ENCODE measurements around the gene OR2H1.
A peak's percentile ranks its signal among the peaks of the same experiment; 100 is the strongest.
"Not testable (repeated sequence)": the region's sequence is repeated elsewhere in the genome, so short reads cannot be mapped to it uniquely, and the experiment has no call there.

Gene OR2H1

DNA sequence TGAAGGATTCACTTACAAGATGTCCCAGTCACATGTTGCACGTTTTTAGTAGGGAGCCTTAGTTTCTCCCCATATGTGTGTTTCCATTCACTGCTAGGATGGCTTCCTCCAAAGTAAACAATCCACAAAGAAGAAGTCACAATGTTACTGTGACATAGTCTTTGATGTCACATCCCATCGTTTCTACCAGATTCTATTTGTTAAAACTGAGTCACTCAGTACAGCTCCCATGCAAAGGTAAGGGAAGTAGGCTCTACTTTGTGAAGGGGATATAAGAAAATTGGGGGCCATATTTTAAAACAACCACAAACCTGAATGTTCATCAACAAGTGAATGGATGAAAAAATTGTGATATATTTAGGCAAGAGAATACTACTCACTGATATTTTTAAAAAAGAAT, at the start of gene OR2H1, which contains the start of gene OR11A1:
OR2H1 (plus strand) TSS at position 185 of the 400 bp plus-strand sequence. CDS start 4,615 bp downstream, outside the sequence.
OR11A1 (minus strand) TSS at position 101 of the 400 bp plus-strand sequence. CDS start 29,430 bp downstream, outside the sequence.
- DNase-seq = no peak

DNA sequence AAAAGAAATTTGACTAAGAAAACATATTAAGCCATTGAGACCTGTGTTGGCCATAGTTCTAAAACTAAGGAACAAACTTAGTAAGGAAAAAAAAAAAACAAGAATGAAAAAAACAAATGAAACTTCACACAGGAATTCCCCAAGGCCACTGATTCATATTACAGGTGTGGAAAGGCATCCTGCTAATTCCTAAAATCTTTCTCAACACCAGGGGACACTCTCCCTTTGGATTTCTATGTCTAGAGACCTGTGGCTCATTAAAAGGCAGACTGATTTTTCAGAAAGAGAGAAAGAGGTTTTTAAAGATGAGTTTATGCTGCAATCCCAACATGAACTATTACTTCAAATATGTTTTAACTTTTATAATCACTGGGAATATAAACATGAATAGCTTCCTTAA, 42.4 kb upstream of the OR2H1 start, which contains the start of gene OR12D1:
OR12D1 (plus strand) TSS at position 341 of the 400 bp plus-strand sequence.
- DNase-seq = no peak

DNA sequence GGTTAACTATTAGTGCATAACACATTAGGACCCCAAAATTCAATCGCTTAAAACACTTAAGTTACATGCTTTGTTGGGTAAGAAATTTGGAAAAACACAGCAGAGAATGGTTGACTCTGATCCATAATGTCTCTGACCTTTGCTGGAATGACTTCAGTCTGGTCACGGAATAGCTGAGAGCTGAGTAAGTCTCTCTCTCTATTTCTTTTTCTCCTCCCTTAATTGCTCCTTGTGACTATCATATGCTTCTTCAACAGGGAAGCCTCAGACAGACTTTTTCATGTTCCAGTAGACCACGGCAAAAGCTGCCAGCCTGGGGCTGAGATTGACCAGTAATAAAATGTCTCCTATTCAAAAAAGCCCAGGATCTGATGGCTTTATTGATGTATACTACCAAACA, 37.4 kb upstream of the OR2H1 start:
- DNase-seq = no peak

DNA sequence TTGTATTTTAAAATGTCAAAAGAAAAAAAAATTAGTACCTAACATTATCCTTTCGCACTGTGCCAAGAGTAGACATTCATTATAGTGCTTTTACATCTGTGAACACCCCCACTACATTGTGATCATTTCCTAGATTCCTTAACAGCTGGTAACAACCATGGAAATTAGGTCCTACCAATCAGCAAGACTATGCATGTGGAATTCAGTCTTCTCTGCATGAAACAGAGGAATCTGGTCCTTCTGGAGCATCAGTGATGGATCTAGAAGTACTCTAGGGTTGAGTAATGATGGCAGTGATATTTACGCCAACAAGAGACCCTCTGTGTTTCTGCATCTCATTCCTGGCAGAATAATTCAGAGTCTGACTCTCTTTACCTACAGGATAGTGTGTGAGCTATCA, 32.8 kb upstream of the OR2H1 start:
- no peak for DNase-seq

DNA sequence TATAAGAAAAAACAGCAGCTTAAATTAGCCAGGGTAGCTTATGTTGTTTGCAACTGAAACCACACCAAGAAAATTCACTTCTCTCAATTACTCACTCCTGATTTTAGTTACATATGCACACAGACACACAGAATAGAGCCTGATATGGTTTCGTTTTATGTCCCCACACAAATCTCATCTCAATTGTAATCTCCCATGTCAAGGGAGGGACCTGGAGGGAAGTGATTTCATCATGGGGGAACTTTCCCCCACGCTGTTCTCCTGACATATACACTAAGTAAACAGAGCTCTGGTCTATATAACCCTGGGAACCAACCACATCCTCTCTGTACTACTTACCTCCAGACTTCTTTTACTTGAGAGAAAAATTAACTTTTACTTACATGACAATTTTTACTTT, 32.4 kb upstream of the OR2H1 start:
- DNase-seq = no peak

DNA sequence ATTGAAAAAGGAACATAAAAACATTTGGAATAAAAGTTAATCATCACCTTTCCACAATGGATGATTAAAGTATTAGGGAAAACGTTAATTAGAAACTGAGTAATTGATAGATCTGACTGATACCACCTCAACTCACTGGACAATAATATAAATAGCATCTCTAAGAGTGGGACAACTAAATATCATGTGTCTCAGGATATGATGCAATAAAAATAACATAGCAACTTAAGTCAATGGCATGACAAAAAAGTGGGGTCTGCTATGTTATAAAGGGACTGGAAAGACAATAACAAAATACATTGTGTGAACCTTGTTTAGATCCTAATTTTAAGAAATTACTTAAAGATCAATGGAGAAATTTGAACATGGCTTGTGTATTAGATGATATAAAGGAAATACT, 31.9 kb upstream of the OR2H1 start:
- no peak for DNase-seq

DNA sequence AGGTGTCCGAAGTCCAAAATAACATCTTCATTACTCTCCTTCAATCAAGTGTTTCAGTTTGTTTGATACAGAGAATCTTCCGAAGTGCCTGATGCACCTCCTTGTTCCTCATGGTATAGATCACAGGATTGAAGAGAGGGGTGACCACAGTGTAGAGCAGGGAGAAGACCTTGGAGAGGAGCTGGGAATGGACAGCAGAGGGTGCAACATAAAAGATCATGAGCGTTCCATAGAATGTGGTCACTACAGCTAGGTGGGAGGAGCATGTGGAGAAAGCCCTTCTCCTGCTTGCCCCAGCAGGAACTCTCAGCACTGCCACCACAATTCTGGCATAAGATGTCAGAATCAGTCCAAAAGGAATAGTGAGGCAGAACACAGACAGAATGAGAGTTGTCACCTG, 30.3 kb upstream of the OR2H1 start:
- no peak for DNase-seq

DNA sequence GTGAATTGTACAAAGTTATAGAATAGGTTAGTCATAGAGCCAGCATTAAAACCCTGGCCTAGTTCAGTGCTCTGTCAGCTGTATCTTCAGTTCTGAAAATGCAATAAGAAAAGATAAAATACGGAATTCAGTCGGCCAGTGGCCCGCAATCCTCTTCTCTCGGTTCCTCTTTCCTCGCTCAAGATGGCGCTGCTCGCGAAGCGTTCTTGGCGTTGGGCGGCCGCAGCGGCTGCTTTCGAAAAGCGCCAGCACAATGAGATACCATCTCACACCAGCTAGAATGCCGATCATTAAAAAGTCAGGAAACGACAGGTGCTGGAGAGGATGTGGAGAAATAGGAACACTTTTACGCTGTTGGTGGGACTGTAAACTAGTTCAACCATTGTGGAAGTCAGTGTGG, 20.2 kb upstream of the OR2H1 start:
- not testable (repeated sequence) for DNase-seq

DNA sequence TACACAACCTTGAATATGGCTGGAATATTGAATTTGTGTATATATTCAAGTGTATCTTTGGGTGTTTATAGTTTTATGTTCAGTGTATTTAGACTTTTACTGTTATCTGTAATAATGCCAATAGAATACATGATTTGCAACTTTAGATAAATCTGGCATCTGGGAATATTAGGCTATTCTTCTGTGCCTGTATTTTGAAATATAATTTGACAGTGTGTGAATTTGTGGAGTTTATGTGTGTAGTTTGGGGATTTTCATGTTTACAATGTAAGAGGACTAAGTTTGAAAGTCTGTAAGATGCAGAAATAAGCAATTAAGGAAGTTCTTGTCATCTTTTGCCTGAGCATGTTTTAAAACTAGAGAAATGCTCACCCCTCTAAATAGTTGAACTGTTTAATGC, 17.9 kb upstream of the OR2H1 start, which contains the start of gene OR10C1:
OR10C1 (plus strand) TSS at position 301 of the 400 bp plus-strand sequence. CDS start 710 bp downstream, outside the sequence.
- DNase-seq = no peak

DNA sequence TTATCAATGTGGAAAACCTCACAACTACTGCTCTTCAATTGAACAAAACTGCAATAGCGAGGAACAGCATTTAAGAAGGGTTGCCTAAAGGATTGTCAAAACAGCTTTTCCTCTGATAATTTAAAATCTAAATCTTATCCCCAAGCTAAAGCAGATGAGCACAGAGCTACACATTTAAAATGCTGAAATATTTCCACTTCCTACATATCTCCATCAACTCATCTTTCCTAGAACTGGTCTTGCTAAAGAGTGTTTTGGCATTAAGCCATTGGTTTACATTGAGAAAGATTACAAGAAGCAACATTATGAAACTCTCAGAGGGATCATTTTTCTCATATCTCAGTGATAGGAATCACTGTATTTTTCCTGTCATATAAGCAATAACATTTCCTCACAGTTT, 14.2 kb upstream of the OR2H1 start:
- DNase-seq = no peak

DNA sequence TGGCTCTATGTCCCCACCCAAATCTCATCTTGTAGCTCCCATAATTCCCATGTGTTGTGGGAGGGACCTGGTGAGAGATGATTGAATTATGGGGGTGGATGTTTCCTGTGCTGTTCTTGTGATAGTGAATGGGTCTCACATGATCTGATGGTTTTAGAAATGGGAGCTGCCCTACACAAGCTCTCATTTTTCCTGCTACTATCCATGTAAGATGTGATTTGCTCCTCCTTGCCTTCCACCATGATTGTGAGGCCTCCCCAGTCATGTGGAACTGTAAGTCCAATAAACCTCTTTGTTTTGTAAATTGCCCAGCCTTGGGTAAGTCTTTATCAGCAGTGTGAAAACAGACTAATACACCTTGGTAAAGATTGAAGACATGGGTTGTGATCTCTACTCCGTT, 12.9 kb upstream of the OR2H1 start:
- not testable (repeated sequence) for DNase-seq

DNA sequence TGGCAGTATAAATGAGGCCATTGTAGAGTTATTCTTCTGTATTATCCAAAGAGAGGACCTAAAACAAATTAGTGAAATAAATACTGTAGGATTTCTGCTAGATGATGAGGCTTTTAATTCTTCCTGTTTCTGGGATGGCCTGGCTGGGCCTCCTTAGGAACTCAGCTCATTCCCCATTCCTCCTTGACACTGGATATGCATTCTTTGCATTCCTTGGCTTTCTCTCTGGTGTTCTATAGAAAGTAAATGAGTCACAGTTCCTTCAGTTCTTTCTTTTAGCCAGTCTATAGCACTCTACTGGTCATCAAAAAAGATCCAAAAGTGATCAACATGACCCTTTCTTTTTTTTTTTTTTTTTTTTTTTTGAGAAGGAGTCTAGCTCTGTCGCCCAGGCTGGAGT, 9.3 kb upstream of the OR2H1 start:
- DNase-seq = peak; percentile 4

DNA sequence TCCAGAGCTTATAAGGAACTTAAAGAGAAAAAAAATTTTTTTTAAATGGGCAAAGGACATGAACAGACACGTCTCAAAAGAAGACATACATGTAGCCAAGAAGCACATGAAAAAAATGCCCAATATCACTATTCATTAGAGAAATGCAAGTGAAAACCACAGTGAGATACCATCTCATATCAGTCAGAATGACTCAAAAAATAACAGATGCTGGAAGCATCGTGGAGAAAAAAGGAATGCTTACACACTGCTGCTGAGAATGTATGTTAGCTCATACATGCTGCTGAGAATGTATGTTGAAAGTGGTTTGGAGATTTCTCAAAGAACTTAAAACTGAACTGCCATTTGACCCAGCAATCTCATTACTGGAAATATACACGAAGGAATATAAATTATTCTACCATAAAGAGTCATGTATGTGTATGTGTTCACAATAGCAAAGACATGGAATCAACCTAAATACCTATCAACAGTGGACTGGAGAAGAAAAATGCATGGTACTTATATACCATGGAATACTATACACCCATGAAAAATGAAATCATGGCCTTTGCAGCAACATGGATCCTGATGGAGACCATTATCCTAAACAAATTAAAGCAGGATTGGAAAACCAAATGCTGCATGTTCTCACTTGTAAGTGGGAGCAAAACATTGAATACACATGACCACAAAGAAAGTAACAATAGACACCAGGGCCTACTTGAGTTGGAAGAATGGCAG, 5.3 kb upstream of the OR2H1 start:
- peak; percentile 1 for DNase-seq

DNA sequence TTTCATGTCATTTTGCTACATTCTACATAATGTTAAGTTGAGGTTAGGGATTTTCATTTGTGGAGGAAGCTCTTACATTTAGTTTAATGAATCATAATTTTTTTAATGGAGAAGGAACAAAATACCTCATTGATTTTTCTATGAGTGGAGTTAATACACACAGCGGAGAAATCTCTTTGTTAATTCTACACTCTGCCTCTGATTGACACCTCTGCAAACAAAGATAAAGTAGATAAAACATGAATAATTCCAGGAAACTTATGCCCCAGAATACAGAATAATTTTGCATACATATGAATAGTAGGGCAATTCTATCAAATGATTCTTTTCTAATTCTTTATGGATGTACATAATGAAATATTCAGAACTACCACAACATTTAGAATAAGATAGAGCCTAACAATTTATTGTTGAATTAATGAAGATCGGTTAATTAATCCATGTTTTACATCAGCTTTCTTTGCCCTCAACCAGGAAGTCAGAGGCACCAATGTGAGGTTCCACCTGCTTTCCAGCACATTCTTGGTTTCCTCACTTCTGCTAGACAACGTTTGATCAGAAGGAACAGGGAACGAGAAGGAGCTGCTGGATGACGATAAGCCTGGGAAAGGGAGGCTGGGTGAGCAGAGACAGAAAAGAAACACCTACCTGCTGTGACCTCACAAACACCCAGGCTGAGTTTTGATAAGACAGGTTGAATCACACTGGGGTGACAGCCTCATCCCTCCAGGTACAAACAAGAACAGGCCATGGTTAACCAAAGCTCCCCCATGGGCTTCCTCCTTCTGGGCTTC, 4.3 kb downstream of the OR2H1 start:
- no peak for DNase-seq

DNA sequence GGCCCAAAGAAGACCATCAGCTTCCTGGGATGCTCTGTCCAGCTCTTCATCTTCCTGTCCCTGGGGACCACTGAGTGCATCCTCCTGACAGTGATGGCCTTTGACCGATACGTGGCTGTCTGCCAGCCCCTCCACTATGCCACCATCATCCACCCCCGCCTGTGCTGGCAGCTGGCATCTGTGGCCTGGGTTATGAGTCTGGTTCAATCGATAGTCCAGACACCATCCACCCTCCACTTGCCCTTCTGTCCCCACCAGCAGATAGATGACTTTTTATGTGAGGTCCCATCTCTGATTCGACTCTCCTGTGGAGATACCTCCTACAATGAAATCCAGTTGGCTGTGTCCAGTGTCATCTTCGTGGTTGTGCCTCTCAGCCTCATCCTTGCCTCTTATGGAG, 5.1 kb downstream of the OR2H1 start:
- DNase-seq = no peak

DNA sequence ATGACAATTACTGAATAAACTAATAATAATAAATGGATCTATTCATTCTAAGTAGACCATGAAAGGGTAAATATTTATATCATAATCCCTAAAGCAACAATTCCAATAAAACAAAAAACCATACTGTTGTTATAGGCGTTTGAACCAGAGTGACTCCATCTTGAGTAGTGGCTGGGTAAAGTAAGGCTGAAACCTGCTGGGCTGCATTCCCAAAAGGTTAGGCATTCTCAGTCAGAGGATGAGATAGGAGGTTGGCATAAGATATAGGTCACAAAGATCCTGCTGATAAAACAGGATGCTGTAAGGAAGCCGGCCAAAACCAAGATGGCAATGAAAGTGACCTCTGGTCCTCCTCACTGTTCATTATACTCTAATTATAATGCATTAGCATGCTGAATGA, 8.3 kb downstream of the OR2H1 start:
- no peak for DNase-seq

DNA sequence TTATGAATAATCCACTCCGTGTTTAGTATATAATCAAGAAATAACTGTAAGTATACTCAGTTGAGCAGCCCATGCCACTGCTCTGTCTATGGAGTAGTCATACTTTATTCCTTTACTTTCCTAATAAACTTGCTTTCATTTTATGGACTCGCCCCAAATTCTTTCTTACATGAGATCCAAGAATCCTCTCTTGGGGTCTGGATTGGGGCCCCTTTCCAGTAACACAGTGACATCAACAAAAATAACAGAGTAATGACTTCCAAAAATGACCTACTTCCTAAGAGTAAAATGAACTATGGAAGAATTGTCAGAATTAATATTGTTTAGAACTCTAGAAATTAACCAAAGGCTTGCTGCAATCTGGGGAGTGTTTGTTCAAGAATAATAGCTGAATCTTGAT, 8.8 kb downstream of the OR2H1 start:
- DNase-seq = no peak

DNA sequence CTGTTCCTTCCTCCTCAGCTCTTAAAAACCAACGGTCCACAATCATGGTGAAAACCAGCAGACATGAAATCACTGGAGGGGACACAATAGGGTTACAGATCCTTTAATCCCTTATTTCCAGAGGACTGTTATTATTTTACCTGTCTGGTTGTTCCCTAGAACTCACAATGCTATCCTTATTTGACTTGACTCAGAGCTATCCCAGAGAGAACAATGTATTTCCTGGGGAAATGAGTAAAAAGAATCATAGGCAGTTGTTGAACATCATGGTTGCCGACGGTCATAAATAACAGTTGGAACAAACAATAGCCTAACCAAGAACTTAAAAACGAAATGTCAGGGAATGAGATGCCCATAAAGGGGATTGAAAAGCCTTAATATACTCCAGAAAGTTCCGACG, 9.3 kb downstream of the OR2H1 start:
- DNase-seq = no peak

DNA sequence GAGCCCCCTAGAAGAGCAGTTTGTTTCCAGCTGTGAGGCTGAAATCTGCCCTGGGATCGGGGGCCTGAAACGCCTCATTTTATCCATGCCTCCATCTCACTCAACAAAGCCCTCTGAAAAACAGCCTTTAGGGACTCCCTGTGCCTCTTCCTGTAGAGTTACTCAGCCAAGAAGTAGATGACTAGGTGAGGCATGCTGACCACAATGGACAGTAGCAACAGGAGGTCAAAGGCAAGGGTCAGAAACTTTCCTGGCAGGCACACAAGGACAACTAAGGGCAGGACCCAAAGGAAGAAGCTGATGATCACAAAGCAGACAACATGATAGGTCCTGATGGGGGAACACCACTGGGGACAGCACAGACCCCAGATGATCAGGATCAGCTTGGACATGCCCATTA, 18.0 kb downstream of the OR2H1 start:
- DNase-seq = no peak

DNA sequence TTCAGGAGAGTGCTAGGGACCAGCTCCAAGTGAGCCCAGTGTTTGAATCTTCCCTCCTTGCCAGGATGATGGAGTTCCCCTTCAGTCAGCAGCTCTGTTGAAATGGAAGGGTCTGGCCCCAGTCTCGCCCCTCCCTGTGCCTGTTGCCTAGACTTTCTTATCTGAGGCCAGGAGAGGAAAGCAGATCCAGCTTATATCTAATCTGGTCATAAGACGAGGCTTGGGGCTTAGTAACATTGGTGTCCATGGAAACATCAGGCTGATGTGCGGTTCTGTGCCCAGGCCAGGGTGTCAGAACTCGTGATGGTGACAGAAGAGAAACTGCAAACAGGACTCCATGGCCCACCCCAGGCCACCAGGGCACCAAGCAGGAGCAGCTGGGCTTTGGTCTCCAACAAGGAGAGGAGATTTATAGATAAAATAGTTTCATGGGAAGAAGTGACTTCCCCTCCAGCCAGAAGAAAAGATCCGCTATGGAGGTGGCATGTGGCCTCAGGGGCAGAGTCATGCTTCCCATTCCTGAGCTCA, 21.0 kb downstream of the OR2H1 start:
- DNase-seq = no peak

DNA sequence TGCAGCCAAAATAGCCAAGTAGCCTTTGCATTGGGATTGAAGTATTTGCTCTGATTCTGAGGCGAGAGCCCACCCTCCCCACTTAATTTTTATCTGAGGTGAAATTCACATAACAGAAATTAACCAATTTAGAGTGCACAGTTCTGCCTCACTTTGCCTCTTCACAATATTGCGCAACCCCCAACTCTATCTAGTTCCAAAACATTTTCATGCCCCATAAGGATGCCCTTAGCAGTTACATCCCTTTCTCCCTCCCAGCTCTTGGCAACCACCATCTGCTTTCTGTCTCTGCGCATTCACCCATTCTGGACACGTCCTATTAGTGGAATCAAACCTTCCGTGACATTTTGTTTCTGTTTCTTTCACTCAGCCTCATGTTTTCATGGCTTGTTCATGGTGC, 21.8 kb downstream of the OR2H1 start:
- no peak for DNase-seq

DNA sequence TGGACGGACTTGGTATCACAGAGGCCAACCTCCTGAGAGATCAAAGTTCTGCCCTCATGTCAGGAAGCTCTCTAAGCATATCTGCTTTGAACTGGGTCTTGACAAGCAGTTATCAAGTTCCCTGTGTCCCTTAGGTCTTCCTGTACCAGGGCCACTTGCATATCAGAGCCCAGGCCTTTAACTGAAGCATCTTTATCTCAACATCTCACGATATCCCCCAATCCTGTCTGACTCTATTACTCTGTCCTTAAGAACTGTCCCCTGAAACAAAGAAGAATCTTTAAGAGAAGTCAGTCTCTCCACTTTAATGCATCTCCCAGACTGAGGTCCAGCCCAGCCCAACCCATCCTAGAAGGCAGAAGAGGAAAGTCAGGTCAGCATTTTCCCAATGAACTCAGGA, 22.6 kb downstream of the OR2H1 start:
- no peak for DNase-seq

DNA sequence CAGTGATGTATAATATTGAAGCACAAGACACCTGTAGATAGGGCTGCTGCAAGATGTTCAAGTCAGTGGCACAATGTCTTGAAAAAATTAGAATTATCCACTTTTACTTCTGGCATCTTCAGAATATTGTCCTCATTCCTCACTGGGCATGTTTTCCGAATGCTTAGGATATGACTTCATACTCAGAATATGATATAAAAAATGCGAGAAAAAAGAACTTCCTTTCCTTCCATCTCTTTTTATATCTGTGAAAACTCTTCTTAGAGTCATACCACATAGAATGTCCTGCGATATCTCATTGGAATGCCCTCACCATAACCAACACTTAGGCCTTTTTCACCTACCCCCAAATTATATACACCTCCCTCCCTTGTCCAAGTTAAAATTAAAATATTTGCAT, 26.2 kb downstream of the OR2H1 start:
- no peak for DNase-seq

DNA sequence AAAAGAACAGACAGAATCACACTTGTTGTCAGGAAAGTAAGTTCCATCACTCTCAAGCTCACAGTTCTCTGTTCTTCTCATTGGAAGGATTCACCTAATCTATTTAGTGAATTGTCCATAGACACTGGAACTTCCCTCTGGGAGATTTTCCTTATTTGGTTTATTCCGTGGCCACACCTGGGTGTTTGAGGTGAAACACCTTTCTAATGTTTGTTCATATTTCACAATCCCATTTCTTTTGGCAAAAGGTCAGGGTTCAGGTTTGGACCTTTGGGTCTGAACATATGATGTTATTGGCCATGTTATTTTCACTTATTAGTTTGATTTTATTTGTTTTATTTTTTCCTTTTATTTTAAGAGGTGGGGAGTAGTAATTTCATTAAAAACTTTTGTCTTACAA, 26.8 kb downstream of the OR2H1 start:
- no peak for DNase-seq
